HG02759 (cell line): ENCODE results near the gene TOPAZ1.
A peak's percentile ranks its signal among the peaks of the same experiment; 100 is the strongest.
"Not testable (repeated sequence)": the region's sequence is repeated elsewhere in the genome, so short reads cannot be mapped to it uniquely, and the experiment has no call there.

Experiments
- ATAC-seq: cut with Tn5 transposase; IDR thresholded peaks from one replicate; pipeline ENCODE4 v1.9.1; 2021; ENCODE audit warnings: mild to moderate bottlenecking, moderate library complexity; ENCODE audit not compliant: unreplicated experiment

The TOPAZ1 gene

GRCh38 chr3:44326515-44326914, 84.8 kb downstream of the TOPAZ1 start:
- no peak for ATAC-seq

GRCh38 chr3:44329946-44330345, 88.3 kb downstream of the TOPAZ1 start:
- ATAC-seq = no peak

GRCh38 chr3:44330444-44330843, 88.8 kb downstream of the TOPAZ1 start:
- no peak for ATAC-seq

GRCh38 chr3:44334326-44334725, 92.6 kb downstream of the TOPAZ1 start:
- no peak for ATAC-seq

- ATAC-seq = no peak
Measured at GRCh38 chr3:44337248-44337785, 95.6 kb downstream of the TOPAZ1 start.

GRCh38 chr3:44338010-44338827, 96.5 kb downstream of the TOPAZ1 start, which contains the start of gene TCAIM:
Gene TCAIM, plus strand, starts transcription at chr3:44338766. Its CDS starts 16,017 bp downstream, at chr3:44354783.
- peak; percentile 94 for ATAC-seq

GRCh38 chr3:44338828-44339127, 97.1 kb downstream of the TOPAZ1 start:
- no peak for ATAC-seq

GRCh38 chr3:44339181-44340057, 97.7 kb downstream of the TOPAZ1 start:
- no peak for ATAC-seq

GRCh38 chr3:44340058-44340395, 98.3 kb downstream of the TOPAZ1 start:
- no peak for ATAC-seq

- ATAC-seq = no peak
Measured at GRCh38 chr3:44342176-44342790, 100.6 kb downstream of the TOPAZ1 start.

- no peak for ATAC-seq
Measured at GRCh38 chr3:44343421-44343820, 101.7 kb downstream of the TOPAZ1 start.

- ATAC-seq = not testable (repeated sequence)
Measured at GRCh38 chr3:44346590-44346989, 104.9 kb downstream of the TOPAZ1 start.

GRCh38 chr3:44348993-44349392, 107.3 kb downstream of the TOPAZ1 start:
- no peak for ATAC-seq

GRCh38 chr3:44353355-44353924, 111.8 kb downstream of the TOPAZ1 start:
- ATAC-seq = no peak

GRCh38 chr3:44355362-44356033, 113.8 kb downstream of the TOPAZ1 start:
- no peak for ATAC-seq

GRCh38 chr3:44359146-44359751, 117.6 kb downstream of the TOPAZ1 start:
- no peak for ATAC-seq

- ATAC-seq = no peak
Measured at GRCh38 chr3:44363591-44363990, 121.9 kb downstream of the TOPAZ1 start.

GRCh38 chr3:44365952-44366351, 124.3 kb downstream of the TOPAZ1 start:
- no peak for ATAC-seq

GRCh38 chr3:44375450-44375849, 133.8 kb downstream of the TOPAZ1 start:
- ATAC-seq = no peak
